A673 (cell line): ENCODE results near the gene DROSHA.

Experiments
- EZH2 ChIP-seq: fragments of 200-600 bp; sonication (generic); IDR thresholded peaks from 2 replicates; pipeline ENCODE4 v1.6.1; 2017; ENCODE audit warnings: borderline replicate concordance, low read depth, mild to moderate bottlenecking, mixed read lengths, antibody characterized with exemption, low read length; ENCODE audit not compliant: poor library complexity, severe bottlenecking
- TF ChIP-seq, protein P1 (sequence below): fragments of 300-800, 200-600 bp; sonication (generic); conservative IDR thresholded peaks from 2 replicates; pipeline ENCODE4 v1.5.1; 2017; ENCODE audit warnings: low read depth, mild to moderate bottlenecking, antibody characterized with exemption, low read length, moderate library complexity, mixed read lengths

DNA sequence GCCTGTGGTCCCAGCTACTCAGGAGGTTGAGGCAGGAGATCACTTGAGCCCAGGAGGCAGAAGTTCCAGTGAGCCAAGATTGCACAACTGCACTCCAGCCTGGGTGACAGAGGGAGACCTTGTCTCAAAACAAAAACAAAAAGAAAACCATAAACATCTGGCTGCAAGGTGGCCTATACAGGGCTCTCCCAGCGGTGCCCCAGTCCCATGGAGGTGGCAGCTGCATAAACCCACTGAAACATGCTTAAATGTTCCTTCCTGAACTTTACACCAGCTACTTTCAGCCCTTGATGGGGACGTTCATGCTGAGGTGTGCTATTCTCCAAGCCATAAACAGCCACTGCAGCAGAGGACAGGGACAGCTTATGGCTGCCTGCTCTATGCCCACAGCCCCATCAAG, 35.6 kb downstream of the DROSHA start:
- TF ChIP-seq, protein P1, sequence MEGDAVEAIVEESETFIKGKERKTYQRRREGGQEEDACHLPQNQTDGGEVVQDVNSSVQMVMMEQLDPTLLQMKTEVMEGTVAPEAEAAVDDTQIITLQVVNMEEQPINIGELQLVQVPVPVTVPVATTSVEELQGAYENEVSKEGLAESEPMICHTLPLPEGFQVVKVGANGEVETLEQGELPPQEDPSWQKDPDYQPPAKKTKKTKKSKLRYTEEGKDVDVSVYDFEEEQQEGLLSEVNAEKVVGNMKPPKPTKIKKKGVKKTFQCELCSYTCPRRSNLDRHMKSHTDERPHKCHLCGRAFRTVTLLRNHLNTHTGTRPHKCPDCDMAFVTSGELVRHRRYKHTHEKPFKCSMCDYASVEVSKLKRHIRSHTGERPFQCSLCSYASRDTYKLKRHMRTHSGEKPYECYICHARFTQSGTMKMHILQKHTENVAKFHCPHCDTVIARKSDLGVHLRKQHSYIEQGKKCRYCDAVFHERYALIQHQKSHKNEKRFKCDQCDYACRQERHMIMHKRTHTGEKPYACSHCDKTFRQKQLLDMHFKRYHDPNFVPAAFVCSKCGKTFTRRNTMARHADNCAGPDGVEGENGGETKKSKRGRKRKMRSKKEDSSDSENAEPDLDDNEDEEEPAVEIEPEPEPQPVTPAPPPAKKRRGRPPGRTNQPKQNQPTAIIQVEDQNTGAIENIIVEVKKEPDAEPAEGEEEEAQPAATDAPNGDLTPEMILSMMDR = no peak
- TF ChIP-seq EZH2 = no peak
